ENCODE data around the gene ARL14EP. TPM values are rescaled to one million over a fixed set of nuclear protein-coding genes. Genes with fewer than 3 reads are reported as not detected.

Gene ARL14EP
- total and polyA plus RNA-seq, 2 experiments from 2014 or later: 21.7 to 22.2 TPM

- Histone ChIP-seq H3K4me1 (ENCODE audit: insufficient read depth) (no peaks in the 10 kb centered on the region), H3K4me2 (no peak overlapping the region), H3K9me3 (ENCODE audit: low read depth) (no peaks in the 10 kb centered on the region), H3K4me3 (no peak overlapping the region), H3K9me2 (replicated peaks; ENCODE audit: insufficient read depth) (no peaks in the 10 kb centered on the region), H3K36me3 (replicated peaks; ENCODE audit: insufficient read depth, low read depth) (no peaks in the 10 kb centered on the region), H4K20me1 (ENCODE audit: insufficient read depth, poor library complexity, severe bottlenecking) (no peaks in the 10 kb centered on the region), H2AFZ (no peak overlapping the region), H3K27me3 (no peaks in the 10 kb centered on the region), H3K79me2 (no peaks in the 10 kb centered on the region), H3K27ac (no peak overlapping the region)
- WGBS (ENCODE audit: low lambda C conversion rate, missing lambda C conversion rate): 88% methylated on average over 2 of the region's 2 CpGs
- DNase-seq (ENCODE audit: low spot score): no peak
- TF ChIP-seq EZH2phosphoT487 (IDR thresholded peaks at IDR 0.05; ENCODE audit: low read depth, severe bottlenecking, unreplicated experiment): no peak
- TF ChIP-seq CTCF (IDR thresholded peaks at IDR 0.05; ENCODE audit: poor library complexity): no peak
- TF ChIP-seq EZH2 (IDR thresholded peaks at IDR 0.05; ENCODE audit: borderline replicate concordance): no peak
Observed at GRCh38 chr11:30313580-30313979, 9.3 kb upstream of the ARL14EP start.

- Histone ChIP-seq H3K4me1 (ENCODE audit: insufficient read depth) (no peaks in the 10 kb centered on the region), H3K27me3 (no peaks in the 10 kb centered on the region), H3K36me3 (replicated peaks; ENCODE audit: insufficient read depth, low read depth) (no peaks in the 10 kb centered on the region), H3K9me2 (replicated peaks; ENCODE audit: insufficient read depth) (no peaks in the 10 kb centered on the region), H4K20me1 (ENCODE audit: insufficient read depth, poor library complexity, severe bottlenecking) (no peaks in the 10 kb centered on the region), H2AFZ (no peak overlapping the region), H3K27ac (no peak overlapping the region), H3K9me3 (ENCODE audit: low read depth) (no peaks in the 10 kb centered on the region), H3K4me3 (no peak overlapping the region), H3K79me2 (no peaks in the 10 kb centered on the region), H3K4me2 (no peak overlapping the region)
- peak; percentile 15 for DNase-seq (ENCODE audit: low spot score)
- TF ChIP-seq EZH2phosphoT487 (IDR thresholded peaks at IDR 0.05; ENCODE audit: low read depth, severe bottlenecking, unreplicated experiment): no peak
- TF ChIP-seq EZH2 (IDR thresholded peaks at IDR 0.05; ENCODE audit: borderline replicate concordance): no peak
- peak; percentile 66 for TF ChIP-seq CTCF (IDR thresholded peaks at IDR 0.05; ENCODE audit: poor library complexity)
Observed at GRCh38 chr11:30314625-30315024, 8.3 kb upstream of the ARL14EP start.

- no peaks in the 10 kb centered on the region for H3K9me3 ChIP-seq (ENCODE audit: low read depth)
- H2AFZ ChIP-seq: no peak overlapping the region
- H3K27ac ChIP-seq: no peak overlapping the region
- H3K4me2 ChIP-seq: no peak overlapping the region
- peaks cover 3% of the 10 kb centered on the region for H3K27me3 ChIP-seq
- H4K20me1 ChIP-seq (ENCODE audit: insufficient read depth, poor library complexity, severe bottlenecking): no peaks in the 10 kb centered on the region
- no peaks in the 10 kb centered on the region for H3K79me2 ChIP-seq
- no peaks in the 10 kb centered on the region for H3K36me3 ChIP-seq (replicated peaks; ENCODE audit: insufficient read depth, low read depth)
- TF ChIP-seq CTCF (IDR thresholded peaks at IDR 0.05; ENCODE audit: poor library complexity): no peak
- no peak for TF ChIP-seq EZH2phosphoT487 (IDR thresholded peaks at IDR 0.05; ENCODE audit: low read depth, severe bottlenecking, unreplicated experiment)
- TF ChIP-seq EZH2 (IDR thresholded peaks at IDR 0.05; ENCODE audit: borderline replicate concordance): no peak
- H3K4me1 ChIP-seq (ENCODE audit: insufficient read depth): no peaks in the 10 kb centered on the region
- no peak overlapping the region for H3K4me3 ChIP-seq
- 88% methylated on average over 1 of the region's 1 CpG for WGBS (ENCODE audit: low lambda C conversion rate, missing lambda C conversion rate)
- H3K9me2 ChIP-seq (replicated peaks; ENCODE audit: insufficient read depth): no peaks in the 10 kb centered on the region
- DNase-seq (ENCODE audit: low spot score): no peak
Observed at GRCh38 chr11:30316237-30316636, 6.7 kb upstream of the ARL14EP start.

GRCh38 chr11:30317030-30317429, 5.9 kb upstream of the ARL14EP start:
- Histone ChIP-seq H3K36me3 (replicated peaks; ENCODE audit: insufficient read depth, low read depth) (no peaks in the 10 kb centered on the region), H3K79me2 (no peaks in the 10 kb centered on the region), H3K4me2 (no peak overlapping the region), H3K4me3 (no peak overlapping the region), H3K4me1 (ENCODE audit: insufficient read depth) (no peaks in the 10 kb centered on the region), H3K9me2 (replicated peaks; ENCODE audit: insufficient read depth) (no peaks in the 10 kb centered on the region), H2AFZ (no peak overlapping the region), H3K9me3 (ENCODE audit: low read depth) (no peaks in the 10 kb centered on the region), H3K27me3 (peaks cover 3% of the 10 kb centered on the region), H3K27ac (no peak overlapping the region), H4K20me1 (ENCODE audit: insufficient read depth, poor library complexity, severe bottlenecking) (no peaks in the 10 kb centered on the region)
- no peak for TF ChIP-seq EZH2 (IDR thresholded peaks at IDR 0.05; ENCODE audit: borderline replicate concordance)
- TF ChIP-seq EZH2phosphoT487 (IDR thresholded peaks at IDR 0.05; ENCODE audit: low read depth, severe bottlenecking, unreplicated experiment): no peak
- TF ChIP-seq CTCF (IDR thresholded peaks at IDR 0.05; ENCODE audit: poor library complexity): no peak
- 55% methylated on average over 2 of the region's 2 CpGs for WGBS (ENCODE audit: low lambda C conversion rate, missing lambda C conversion rate)
- no peak for DNase-seq (ENCODE audit: low spot score)
